ENCODE measurements around the gene GSX2.
"Not testable (repeated sequence)": the region's sequence is repeated elsewhere in the genome, so short reads cannot be mapped to it uniquely, and the experiment has no call there.

Gene GSX2

GRCh38 chr4:54099748-54100574 lies at the start of gene GSX2:
TSS of gene GSX2 (plus strand) at chr4:54100163. CDS start at chr4:54100345, 182 bp downstream.
- DNase-seq, result no peak

- no peak for DNase-seq
These were observed 49.6 kb upstream of the GSX2 start for GRCh38 chr4:54050214-54050904.

GRCh38 chr4:54053322-54053721 lies 46.6 kb upstream of the GSX2 start:
- DNase-seq, result not testable (repeated sequence)

- no peak for DNase-seq
These were observed 45.5 kb upstream of the GSX2 start for GRCh38 chr4:54054501-54054900.

- no peak for DNase-seq
These were observed 44.5 kb upstream of the GSX2 start for GRCh38 chr4:54055494-54055893.

GRCh38 chr4:54056360-54056759 lies 43.6 kb upstream of the GSX2 start:
- no peak for DNase-seq

GRCh38 chr4:54058171-54058570 lies 41.8 kb upstream of the GSX2 start:
- DNase-seq, result no peak

- no peak for DNase-seq
These were observed 39.8 kb upstream of the GSX2 start for GRCh38 chr4:54060116-54060515.

- DNase-seq, result no peak
These were observed 38.9 kb upstream of the GSX2 start for GRCh38 chr4:54061067-54061466.

GRCh38 chr4:54061873-54062272 lies 38.1 kb upstream of the GSX2 start:
- DNase-seq, result no peak

GRCh38 chr4:54062392-54062791 lies 37.6 kb upstream of the GSX2 start:
- DNase-seq, result no peak

GRCh38 chr4:54063229-54063628 lies 36.7 kb upstream of the GSX2 start:
- no peak for DNase-seq

GRCh38 chr4:54063737-54064316 lies 36.1 kb upstream of the GSX2 start:
- no peak for DNase-seq

- peak; percentile 68 for DNase-seq
These were observed 35.4 kb upstream of the GSX2 start, which contains the start of gene CHIC2 for GRCh38 chr4:54064317-54065111. TSS of gene CHIC2 (minus strand) at chr4:54064605. CDS start at chr4:54064300, 305 bp downstream.

- no peak for DNase-seq
These were observed 34.5 kb upstream of the GSX2 start for GRCh38 chr4:54065282-54066087.

- DNase-seq, result no peak
These were observed 33.9 kb upstream of the GSX2 start for GRCh38 chr4:54066088-54066415.

- DNase-seq, result no peak
These were observed 33.2 kb upstream of the GSX2 start for GRCh38 chr4:54066718-54067129.

- no peak for DNase-seq
These were observed 32.8 kb upstream of the GSX2 start for GRCh38 chr4:54067166-54067565.

- DNase-seq, result no peak
These were observed 26.6 kb upstream of the GSX2 start for GRCh38 chr4:54073271-54073880.

- DNase-seq, result no peak
These were observed 25.6 kb upstream of the GSX2 start for GRCh38 chr4:54074381-54074780.

- DNase-seq, result no peak
These were observed 23.3 kb upstream of the GSX2 start for GRCh38 chr4:54076673-54077072.

GRCh38 chr4:54077812-54078211 lies 22.2 kb upstream of the GSX2 start:
- DNase-seq, result no peak

Measured in DMS 273 treated with DMSO at 0.1 percent for 48 hours (cell line).